OCI-LY1 (cell line): ENCODE measurements around the gene RHBG.
"Not testable (repeated sequence)": the region's sequence is repeated elsewhere in the genome, so short reads cannot be mapped to it uniquely, and the experiment has no call there.

ENCODE experiments used
- H2AFZ ChIP-seq: fragments of 200-600 bp; sonication (generic), shearing (Covaris generic); 2 replicates; pipeline ENCODE4 v1.6.0; 2014; ENCODE audit warnings: antibody characterized with exemption, mild to moderate bottlenecking, low read length
- H3F3A ChIP-seq: fragments of 200-600 bp; sonication (generic), shearing (Covaris generic); 2 replicates; pipeline ENCODE4 v1.6.0; 2014; ENCODE audit warnings: mild to moderate bottlenecking, antibody characterized with exemption, low read length, moderate library complexity; ENCODE audit not compliant: insufficient read depth
- H3K27ac ChIP-seq: fragments of 200-600 bp; sonication (generic); 2 replicates; pipeline ENCODE4 v1.5.1; 2014; ENCODE audit warnings: low read length, mixed run types, mild to moderate bottlenecking, low read depth; ENCODE audit not compliant: poor library complexity, severe bottlenecking
- H3K27me3 ChIP-seq: fragments of 200-600 bp; sonication (generic); 2 replicates; pipeline ENCODE4 v1.6.0; 2014; ENCODE audit warnings: antibody characterized with exemption, mild to moderate bottlenecking, low read length, moderate library complexity; ENCODE audit not compliant: insufficient read depth
- H3K36me3 ChIP-seq: fragments of 200-600 bp; sonication (generic); 2 replicates; pipeline ENCODE4 v1.6.1; 2014; ENCODE audit warnings: mild to moderate bottlenecking, antibody characterized with exemption, low read length, moderate library complexity, mixed read lengths; ENCODE audit not compliant: insufficient read depth
- H3K4me1 ChIP-seq: fragments of 200-600 bp; sonication (generic); 2 replicates; pipeline ENCODE4 v1.5.1; 2014; ENCODE audit warnings: mild to moderate bottlenecking, low read length, moderate library complexity; ENCODE audit not compliant: insufficient read depth, severe bottlenecking
- H3K4me2 ChIP-seq: fragments of 200-600 bp; sonication (generic), shearing (Covaris generic); 2 replicates; pipeline ENCODE4 v1.6.1; 2014; ENCODE audit warnings: low read length
- H3K4me3 ChIP-seq: fragments of 200-600 bp; sonication (generic); 2 replicates; pipeline ENCODE4 v1.5.1; 2014; ENCODE audit warnings: low read length, low read depth, mild to moderate bottlenecking, mixed read lengths; ENCODE audit not compliant: poor library complexity, severe bottlenecking
- H3K79me2 ChIP-seq: fragments of 200-600 bp; shearing (Covaris generic); 2 replicates; pipeline ENCODE4 v1.6.1; 2016; ENCODE audit warnings: mixed run types, low read length, mixed read lengths; ENCODE audit not compliant: insufficient read depth
- H3K9ac ChIP-seq: fragments of 200-600 bp; sonication (generic), shearing (Covaris generic); 2 replicates; pipeline ENCODE4 v1.6.1; 2014; ENCODE audit warnings: mild to moderate bottlenecking, low read length, mixed read lengths
- H3K9me2 ChIP-seq: fragments of 200-600 bp; sonication (generic), shearing (Covaris generic); 2 replicates; pipeline ENCODE4 v1.6.1; 2014; ENCODE audit warnings: low read depth, mild to moderate bottlenecking, low read length, mixed read lengths
- H3K9me3 ChIP-seq: fragments of 200-600 bp; shearing (Covaris generic); 2 replicates; pipeline ENCODE4 v1.6.1; 2014; ENCODE audit warnings: low read length, mixed read lengths
- H4K20me1 ChIP-seq: fragments of 200-600 bp; sonication (generic), shearing (Covaris generic); 2 replicates; pipeline ENCODE4 v1.6.0; 2016; ENCODE audit warnings: mild to moderate bottlenecking, low read length; ENCODE audit not compliant: insufficient read depth
- CTCF ChIP-seq: fragments of 200-600 bp; sonication (generic), shearing (Covaris generic); IDR thresholded peaks from 2 replicates; pipeline ENCODE4 v1.5.1; 2017; ENCODE audit warnings: mild to moderate bottlenecking, antibody characterized with exemption, low read length, moderate library complexity, mixed read lengths
- EZH2 ChIP-seq: fragments of 200-600 bp; sonication (generic), shearing (Covaris generic); IDR thresholded peaks from 2 replicates; pipeline ENCODE4 v1.8.0; 2017; ENCODE audit warnings: borderline replicate concordance, mixed run types, mild to moderate bottlenecking, antibody characterized with exemption, low read length, moderate library complexity, mixed read lengths

The RHBG gene

GRCh38 chr1:156346636-156347035, 22.4 kb upstream of the RHBG start:
- Histone ChIP-seq H2AFZ (no peak overlapping the region), H3K27me3 (0 out of 2 replicates have a peak, but pooled peaks cover 14% of the 10 kb centered on the region), H3K9ac (no peak overlapping the region), H3K79me2 (no peaks in the 10 kb centered on the region), H3K4me1 (no peaks in the 10 kb centered on the region), H3K9me3 (no peaks in the 10 kb centered on the region), H3K27ac (no peak overlapping the region), H4K20me1 (no peaks in the 10 kb centered on the region), H3K4me2 (no peak overlapping the region), H3F3A (no peaks in the 10 kb centered on the region), H3K9me2 (no peaks in the 10 kb centered on the region), H3K36me3 (no peaks in the 10 kb centered on the region), H3K4me3 (no peak overlapping the region)
- no peak for TF ChIP-seq EZH2
- TF ChIP-seq CTCF, result no peak

DNA sequence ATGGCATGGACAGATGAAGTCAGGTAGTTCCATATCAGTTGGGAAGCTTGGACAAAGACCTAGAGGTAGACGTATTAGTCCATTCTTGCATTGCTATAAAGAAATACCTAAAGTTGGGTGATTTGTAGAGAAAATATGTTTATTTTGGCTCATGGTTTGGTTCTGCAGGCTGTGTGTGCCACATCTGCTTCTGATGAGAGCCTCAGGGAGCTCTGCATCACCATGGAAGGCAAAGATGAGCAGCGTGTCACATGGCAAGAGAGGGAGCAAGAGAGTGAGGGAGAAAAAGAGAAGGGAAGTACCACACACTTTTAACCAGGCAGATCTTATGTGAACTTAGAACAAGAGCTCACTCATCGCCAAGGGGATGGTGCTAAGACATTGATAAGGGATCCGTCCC, 21.7 kb upstream of the RHBG start:
- Histone ChIP-seq H3K36me3 (no peaks in the 10 kb centered on the region), H3K4me3 (no peak overlapping the region), H3K4me1 (no peaks in the 10 kb centered on the region), H3F3A (no peaks in the 10 kb centered on the region), H2AFZ (no peak overlapping the region), H3K79me2 (no peaks in the 10 kb centered on the region), H3K9me3 (no peaks in the 10 kb centered on the region), H3K9ac (no peak overlapping the region), H4K20me1 (no peaks in the 10 kb centered on the region), H3K4me2 (no peak overlapping the region), H3K9me2 (no peaks in the 10 kb centered on the region), H3K27me3 (0 out of 2 replicates have a peak, but pooled peaks cover 14% of the 10 kb centered on the region), H3K27ac (no peak overlapping the region)
- TF ChIP-seq CTCF (no peak), EZH2 (no peak)

- not testable (repeated sequence) for H3K9me3 ChIP-seq, H3F3A ChIP-seq, H3K36me3 ChIP-seq, H3K4me2 ChIP-seq, H3K27me3 ChIP-seq, H3K9me2 ChIP-seq, H3K79me2 ChIP-seq, H3K4me1 ChIP-seq, H3K9ac ChIP-seq, H4K20me1 ChIP-seq, H3K27ac ChIP-seq, H2AFZ ChIP-seq, H3K4me3 ChIP-seq
Observed at GRCh38 chr1:156352481-156352880, 16.5 kb upstream of the RHBG start.

DNA sequence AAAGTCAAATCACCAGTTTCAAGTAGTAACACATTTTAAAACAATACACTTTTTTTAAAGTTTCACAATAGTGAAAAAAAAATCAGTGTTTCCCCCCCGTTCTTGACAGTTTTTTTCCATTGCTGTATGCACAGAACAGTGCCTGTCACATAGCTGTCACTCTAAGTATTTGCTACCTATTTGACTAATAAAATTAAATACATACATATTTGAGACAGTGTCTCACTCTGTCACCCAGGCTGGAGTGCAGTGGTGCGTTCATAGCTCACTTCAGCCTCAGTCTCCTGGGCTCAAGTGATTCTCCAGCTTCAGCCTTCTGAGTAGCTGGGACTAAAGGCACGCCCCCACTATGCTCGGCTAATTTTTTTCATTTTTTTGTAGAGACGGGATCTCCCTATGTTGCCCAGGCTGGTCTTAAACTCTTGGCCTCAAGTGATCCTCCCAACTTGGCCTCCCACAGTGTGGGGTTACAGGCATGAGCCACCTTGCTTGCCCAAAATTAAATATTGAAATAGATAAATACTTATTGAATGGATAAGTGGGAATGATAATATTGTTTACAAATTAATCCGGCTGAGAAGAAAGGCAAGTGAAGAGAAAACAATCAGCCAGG, 12.6 kb upstream of the RHBG start:
- Histone ChIP-seq H3K9ac (no peak overlapping the region), H3K9me2 (no peaks in the 10 kb centered on the region), H3K36me3 (no peaks in the 10 kb centered on the region), H2AFZ (no peak overlapping the region), H3K79me2 (no peaks in the 10 kb centered on the region), H3F3A (no peaks in the 10 kb centered on the region), H3K27me3 (no peaks in the 10 kb centered on the region), H3K9me3 (no peaks in the 10 kb centered on the region), H4K20me1 (no peaks in the 10 kb centered on the region), H3K4me1 (peaks cover 5% of the 10 kb centered on the region), H3K27ac (no peak overlapping the region), H3K4me3 (no peak overlapping the region), H3K4me2 (no peak overlapping the region)
- TF ChIP-seq EZH2 (no peak), CTCF (no peak)
